ENCODE measurements around the gene PPP1R14C. TPM values are rescaled to one million over a fixed set of nuclear protein-coding genes. Genes with fewer than 3 reads are reported as not detected.

Gene PPP1R14C
- total and polyA plus RNA-seq, 2 experiments from 2014 or later: 1.1 to 1.4 TPM

- H3F3A ChIP-seq (replicated peaks; ENCODE audit: low read depth): no peaks in the 10 kb centered on the region
- Mint-ChIP-seq H3K4me3 (no peak overlapping the region), H3K9me3 (no peaks in the 10 kb centered on the region), H3K27ac (no peak overlapping the region), H3K36me3 (ENCODE audit: low read depth) (no peaks in the 10 kb centered on the region), H3K27me3 (ENCODE audit: insufficient read depth, low read depth, poor library complexity) (peaks cover 5% of the 10 kb centered on the region), H3K4me1 (peaks cover 6% of the 10 kb centered on the region; the same call in 2 of the 3 replicates)
- no peak for ATAC-seq
- no peaks in the 10 kb centered on the region for H3K36me3 ChIP-seq (ENCODE audit: insufficient read depth)
- no peak overlapping the region for H3K27ac ChIP-seq (ENCODE audit: low read depth)
- no peaks in the 10 kb centered on the region for H3K9me2 ChIP-seq (ENCODE audit: insufficient read depth)
- H3K4me1 ChIP-seq (ENCODE audit: insufficient read depth): no peaks in the 10 kb centered on the region
- H3K4me2 ChIP-seq: no peak overlapping the region
- H3K27me3 ChIP-seq (ENCODE audit: insufficient read depth): no peaks in the 10 kb centered on the region
- no peak for DNase-seq (ENCODE audit: low spot score)
- TF ChIP-seq CREB1 (CRISPR knock-in tag; IDR thresholded peaks at IDR 0.05; ENCODE audit: low read depth) (no peak), ZNF331 (CRISPR knock-in tag; IDR thresholded peaks at IDR 0.05; ENCODE audit: low read depth) (no peak), POLR2AphosphoS5 (IDR thresholded peaks at IDR 0.05; ENCODE audit: low read depth) (no peak), REST (IDR thresholded peaks at IDR 0.05; ENCODE audit: unreplicated experiment) (no peak), STAT1 (IDR thresholded peaks at IDR 0.05; ENCODE audit: unreplicated experiment) (no peak), JUNB (IDR thresholded peaks at IDR 0.05; ENCODE audit: unreplicated experiment) (no peak), CTCF (conservative IDR thresholded peaks at IDR 0.05; ENCODE audit: low read depth in 2 of 2) (no peak), ETS1 (IDR thresholded peaks at IDR 0.05) (no peak), EZH2 (IDR thresholded peaks at IDR 0.05; ENCODE audit: low read depth, unreplicated experiment) (no peak), EZH2phosphoT487 (IDR thresholded peaks at IDR 0.05; ENCODE audit: unreplicated experiment) (no peak)
- H3K79me2 ChIP-seq (replicated peaks; ENCODE audit: insufficient read depth): no peaks in the 10 kb centered on the region
- no peak overlapping the region for H2AFZ ChIP-seq
- no peak overlapping the region for H3K4me3 ChIP-seq
- no peaks in the 10 kb centered on the region for H4K20me1 ChIP-seq (replicated peaks; ENCODE audit: insufficient read depth)
Observed at GRCh38 chr6:150199241-150199640, 56.4 kb downstream of the PPP1R14C start.
